ENCODE measurements around the gene TMEM109.

DNA sequence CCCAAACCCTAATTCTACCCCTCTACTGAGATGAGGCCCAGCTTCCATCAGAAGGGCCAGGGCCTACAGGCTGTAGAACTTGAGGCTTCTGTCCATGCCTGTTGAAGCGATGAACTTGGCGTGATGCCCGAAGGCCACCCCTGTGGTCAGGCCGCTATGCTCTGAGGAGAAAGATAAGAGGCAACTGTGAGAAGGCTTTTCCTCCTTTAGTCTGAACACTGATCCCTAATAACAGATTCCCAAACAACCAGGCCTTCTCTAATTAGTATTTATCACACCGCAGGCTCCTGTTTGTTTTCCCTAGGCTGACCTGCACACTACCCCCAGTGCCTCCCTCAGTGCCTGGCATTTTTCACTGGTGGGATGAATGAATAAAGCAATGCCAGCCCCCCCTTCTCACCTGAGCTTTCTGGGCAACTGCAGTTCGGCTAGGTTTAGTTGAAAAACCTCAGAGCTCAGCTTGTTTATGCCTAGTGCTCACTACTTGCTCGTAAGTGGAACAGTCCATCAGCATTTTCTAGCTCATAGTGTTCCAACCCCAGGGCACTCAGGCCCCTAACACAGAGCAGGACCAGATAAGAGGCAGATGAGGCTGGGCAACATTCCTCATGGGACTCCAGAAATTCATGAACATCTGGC is 22.7 kb upstream of the TMEM109 start:
- TF ChIP-seq, protein P1, sequence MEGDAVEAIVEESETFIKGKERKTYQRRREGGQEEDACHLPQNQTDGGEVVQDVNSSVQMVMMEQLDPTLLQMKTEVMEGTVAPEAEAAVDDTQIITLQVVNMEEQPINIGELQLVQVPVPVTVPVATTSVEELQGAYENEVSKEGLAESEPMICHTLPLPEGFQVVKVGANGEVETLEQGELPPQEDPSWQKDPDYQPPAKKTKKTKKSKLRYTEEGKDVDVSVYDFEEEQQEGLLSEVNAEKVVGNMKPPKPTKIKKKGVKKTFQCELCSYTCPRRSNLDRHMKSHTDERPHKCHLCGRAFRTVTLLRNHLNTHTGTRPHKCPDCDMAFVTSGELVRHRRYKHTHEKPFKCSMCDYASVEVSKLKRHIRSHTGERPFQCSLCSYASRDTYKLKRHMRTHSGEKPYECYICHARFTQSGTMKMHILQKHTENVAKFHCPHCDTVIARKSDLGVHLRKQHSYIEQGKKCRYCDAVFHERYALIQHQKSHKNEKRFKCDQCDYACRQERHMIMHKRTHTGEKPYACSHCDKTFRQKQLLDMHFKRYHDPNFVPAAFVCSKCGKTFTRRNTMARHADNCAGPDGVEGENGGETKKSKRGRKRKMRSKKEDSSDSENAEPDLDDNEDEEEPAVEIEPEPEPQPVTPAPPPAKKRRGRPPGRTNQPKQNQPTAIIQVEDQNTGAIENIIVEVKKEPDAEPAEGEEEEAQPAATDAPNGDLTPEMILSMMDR (IDR thresholded peaks at IDR 0.05): no peak
- TF ChIP-seq IRF2 (CRISPR knock-in tag; IDR thresholded peaks at IDR 0.05; ENCODE audit: borderline replicate concordance, low read depth) (no peak), FOXP1 (CRISPR knock-in tag; IDR thresholded peaks at IDR 0.05; ENCODE audit: borderline replicate concordance) (no peak), ESRRA (CRISPR knock-in tag; IDR thresholded peaks at IDR 0.05; ENCODE audit: borderline replicate concordance) (no peak), ATF3 (CRISPR knock-in tag; conservative IDR thresholded peaks at IDR 0.05) (no peak), NFYB (CRISPR knock-in tag; conservative IDR thresholded peaks at IDR 0.05; ENCODE audit: low read depth) (no peak), MLX (CRISPR knock-in tag; IDR thresholded peaks at IDR 0.05) (no peak), FOXK1 (CRISPR knock-in tag; IDR thresholded peaks at IDR 0.05) (no peak), CREM (CRISPR knock-in tag; IDR thresholded peaks at IDR 0.05) (no peak), TEAD1 (CRISPR knock-in tag; IDR thresholded peaks at IDR 0.05) (no peak)
- TF ChIP-seq, protein P2, sequence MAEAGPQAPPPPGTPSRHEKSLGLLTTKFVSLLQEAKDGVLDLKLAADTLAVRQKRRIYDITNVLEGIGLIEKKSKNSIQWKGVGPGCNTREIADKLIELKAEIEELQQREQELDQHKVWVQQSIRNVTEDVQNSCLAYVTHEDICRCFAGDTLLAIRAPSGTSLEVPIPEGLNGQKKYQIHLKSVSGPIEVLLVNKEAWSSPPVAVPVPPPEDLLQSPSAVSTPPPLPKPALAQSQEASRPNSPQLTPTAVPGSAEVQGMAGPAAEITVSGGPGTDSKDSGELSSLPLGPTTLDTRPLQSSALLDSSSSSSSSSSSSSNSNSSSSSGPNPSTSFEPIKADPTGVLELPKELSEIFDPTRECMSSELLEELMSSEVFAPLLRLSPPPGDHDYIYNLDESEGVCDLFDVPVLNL (CRISPR knock-in tag; IDR thresholded peaks at IDR 0.05; ENCODE audit: borderline replicate concordance, low read depth): no peak
- TF ChIP-seq, protein P3, sequence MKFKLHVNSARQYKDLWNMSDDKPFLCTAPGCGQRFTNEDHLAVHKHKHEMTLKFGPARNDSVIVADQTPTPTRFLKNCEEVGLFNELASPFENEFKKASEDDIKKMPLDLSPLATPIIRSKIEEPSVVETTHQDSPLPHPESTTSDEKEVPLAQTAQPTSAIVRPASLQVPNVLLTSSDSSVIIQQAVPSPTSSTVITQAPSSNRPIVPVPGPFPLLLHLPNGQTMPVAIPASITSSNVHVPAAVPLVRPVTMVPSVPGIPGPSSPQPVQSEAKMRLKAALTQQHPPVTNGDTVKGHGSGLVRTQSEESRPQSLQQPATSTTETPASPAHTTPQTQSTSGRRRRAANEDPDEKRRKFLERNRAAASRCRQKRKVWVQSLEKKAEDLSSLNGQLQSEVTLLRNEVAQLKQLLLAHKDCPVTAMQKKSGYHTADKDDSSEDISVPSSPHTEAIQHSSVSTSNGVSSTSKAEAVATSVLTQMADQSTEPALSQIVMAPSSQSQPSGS (CRISPR knock-in tag; IDR thresholded peaks at IDR 0.05; ENCODE audit: borderline replicate concordance, low read depth): no peak
- TF ChIP-seq, protein P4, sequence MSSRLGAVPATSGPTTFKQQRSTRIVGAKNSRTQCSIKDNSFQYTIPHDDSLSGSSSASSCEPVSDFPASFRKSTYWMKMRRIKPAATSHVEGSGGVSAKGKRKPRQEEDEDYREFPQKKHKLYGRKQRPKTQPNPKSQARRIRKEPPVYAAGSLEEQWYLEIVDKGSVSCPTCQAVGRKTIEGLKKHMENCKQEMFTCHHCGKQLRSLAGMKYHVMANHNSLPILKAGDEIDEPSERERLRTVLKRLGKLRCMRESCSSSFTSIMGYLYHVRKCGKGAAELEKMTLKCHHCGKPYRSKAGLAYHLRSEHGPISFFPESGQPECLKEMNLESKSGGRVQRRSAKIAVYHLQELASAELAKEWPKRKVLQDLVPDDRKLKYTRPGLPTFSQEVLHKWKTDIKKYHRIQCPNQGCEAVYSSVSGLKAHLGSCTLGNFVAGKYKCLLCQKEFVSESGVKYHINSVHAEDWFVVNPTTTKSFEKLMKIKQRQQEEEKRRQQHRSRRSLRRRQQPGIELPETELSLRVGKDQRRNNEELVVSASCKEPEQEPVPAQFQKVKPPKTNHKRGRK (CRISPR knock-in tag; IDR thresholded peaks at IDR 0.05; ENCODE audit: borderline replicate concordance): no peak
